ENCODE data around the gene MRS2. TPM values are rescaled to one million over a fixed set of nuclear protein-coding genes. Genes with fewer than 3 reads are reported as not detected.

The MRS2 gene
- total and polyA plus RNA-seq, 2 donors (not counting 3 experiments of a cell fraction or from before 2014, with no cell fraction given): 12.1 to 21.1 TPM

DNA sequence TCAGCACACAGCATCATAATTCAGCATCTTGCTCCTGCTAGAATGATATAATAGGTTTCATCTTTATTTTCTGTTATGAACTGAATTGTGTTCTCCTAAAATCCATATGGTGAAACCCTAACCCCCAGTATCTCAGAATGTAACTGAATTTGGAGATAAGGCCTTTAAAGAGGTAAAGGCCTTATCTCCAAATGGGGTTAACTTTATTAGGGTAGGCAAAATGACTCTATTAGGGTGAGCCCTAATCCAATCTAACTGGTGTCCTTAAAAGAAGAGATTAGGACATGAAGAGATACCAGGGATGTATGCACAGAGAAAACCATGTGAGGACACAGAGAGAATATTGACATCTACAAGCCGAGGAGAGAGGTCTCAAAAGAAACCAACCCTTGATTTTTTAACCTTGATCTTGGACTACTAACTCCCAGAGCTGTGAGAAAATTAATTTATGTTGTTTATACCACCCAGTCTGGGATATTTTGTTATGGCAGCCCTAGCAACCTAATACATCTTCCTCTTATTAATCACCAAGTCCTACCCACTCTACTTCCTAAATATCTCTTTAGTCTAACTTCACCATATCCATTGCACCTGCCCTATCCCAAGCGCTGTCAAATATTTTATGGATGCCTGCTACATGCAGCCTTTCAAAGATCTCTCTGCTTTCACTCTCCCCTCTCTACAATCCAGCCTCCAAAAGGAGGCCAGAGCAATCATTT is 8.5 kb upstream of the MRS2 start:
- ChIA-PET POLR2A (no interaction called here), CTCF (no interaction called here)
- no peak overlapping the region for H3K4me3 ChIP-seq (replicated peaks in 1 of 3; ENCODE audit: insufficient read depth in 1 of 3, low read depth in 1 of 3, low read length in 3 of 3)
- no peaks in the 10 kb centered on the region for H3K4me1 ChIP-seq (ENCODE audit: control insufficient read depth, extremely low read depth, insufficient read depth, low read length)
- no TSS peak for BruUV-seq (replicated peaks)
- H3K9me3 ChIP-seq (replicated peaks; ENCODE audit: control insufficient read depth, insufficient read depth, low read length): no peaks in the 10 kb centered on the region
- H4K20me1 ChIP-seq (replicated peaks; ENCODE audit: control insufficient read depth, extremely low read depth, insufficient read depth, low read length): no peaks in the 10 kb centered on the region
- no peaks in the 10 kb centered on the region for H3K36me3 ChIP-seq (ENCODE audit: control insufficient read depth in 2 of 2, extremely low read depth in 1 of 2, insufficient read depth in 2 of 2, low read length in 2 of 2)
- no peak overlapping the region for H2AFZ ChIP-seq (ENCODE audit: low read depth, low read length)
- DNase-seq (ENCODE audit: low read depth, low spot score) (no peak), FAIRE-seq (no peak)
- H3K4me2 ChIP-seq (ENCODE audit: insufficient read depth, low read length): no peak overlapping the region
- no peaks in the 10 kb centered on the region for H3K79me2 ChIP-seq (ENCODE audit: control insufficient read depth, insufficient read depth, low read length)
- intact Hi-C loops (cut with micrococcal nuclease): no loop called here
- no peak overlapping the region for H3K27ac ChIP-seq (ENCODE audit: insufficient read depth, low read depth, low read length)
- peaks cover under 1% of the 10 kb centered on the region in 2 experiments for H3K27me3 ChIP-seq (ENCODE audit: control insufficient read depth in 2 of 2, insufficient read depth in 2 of 2, low read length in 2 of 2)
- H3K9ac ChIP-seq (replicated peaks; ENCODE audit: extremely low read depth, insufficient read depth, low read length): no peak overlapping the region
- dilution Hi-C loops (cut with MboI; ENCODE audit: extremely low pct_ligation_motif_present, low sequenced_read_pairs): no loop called here
- TF ChIP-seq MYC (IDR thresholded peaks at IDR 0.05; ENCODE audit: low read depth, low read length) (no peak), FOS (IDR thresholded peaks at IDR 0.05; ENCODE audit: borderline replicate concordance, insufficient read depth, low read length) (no peak), JUN (IDR thresholded peaks at IDR 0.05; ENCODE audit: borderline replicate concordance, insufficient read depth, insufficient read length, low read depth) (no peak), POLR2A (IDR thresholded peaks at IDR 0.05; ENCODE audit: low read depth, low read length) (no peak), POLR2AphosphoS5 (IDR thresholded peaks at IDR 0.05; ENCODE audit: insufficient read depth, low read depth, low read length) (no peak), GATA2 (IDR thresholded peaks at IDR 0.05; ENCODE audit: insufficient read depth, insufficient read length, low read depth, low read length) (no peak)
- TF ChIP-seq, protein P1, sequence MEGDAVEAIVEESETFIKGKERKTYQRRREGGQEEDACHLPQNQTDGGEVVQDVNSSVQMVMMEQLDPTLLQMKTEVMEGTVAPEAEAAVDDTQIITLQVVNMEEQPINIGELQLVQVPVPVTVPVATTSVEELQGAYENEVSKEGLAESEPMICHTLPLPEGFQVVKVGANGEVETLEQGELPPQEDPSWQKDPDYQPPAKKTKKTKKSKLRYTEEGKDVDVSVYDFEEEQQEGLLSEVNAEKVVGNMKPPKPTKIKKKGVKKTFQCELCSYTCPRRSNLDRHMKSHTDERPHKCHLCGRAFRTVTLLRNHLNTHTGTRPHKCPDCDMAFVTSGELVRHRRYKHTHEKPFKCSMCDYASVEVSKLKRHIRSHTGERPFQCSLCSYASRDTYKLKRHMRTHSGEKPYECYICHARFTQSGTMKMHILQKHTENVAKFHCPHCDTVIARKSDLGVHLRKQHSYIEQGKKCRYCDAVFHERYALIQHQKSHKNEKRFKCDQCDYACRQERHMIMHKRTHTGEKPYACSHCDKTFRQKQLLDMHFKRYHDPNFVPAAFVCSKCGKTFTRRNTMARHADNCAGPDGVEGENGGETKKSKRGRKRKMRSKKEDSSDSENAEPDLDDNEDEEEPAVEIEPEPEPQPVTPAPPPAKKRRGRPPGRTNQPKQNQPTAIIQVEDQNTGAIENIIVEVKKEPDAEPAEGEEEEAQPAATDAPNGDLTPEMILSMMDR (IDR thresholded peaks at IDR 0.05; ENCODE audit: extremely low read depth in 1 of 2, insufficient read depth in 1 of 2, low read depth in 1 of 2, low read length in 2 of 2): no peak
- TF ChIP-seq, protein P2, sequence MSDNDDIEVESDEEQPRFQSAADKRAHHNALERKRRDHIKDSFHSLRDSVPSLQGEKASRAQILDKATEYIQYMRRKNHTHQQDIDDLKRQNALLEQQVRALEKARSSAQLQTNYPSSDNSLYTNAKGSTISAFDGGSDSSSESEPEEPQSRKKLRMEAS (IDR thresholded peaks at IDR 0.05; ENCODE audit: insufficient read depth, insufficient read length): no peak
- H3K9me1 ChIP-seq (replicated peaks; ENCODE audit: control insufficient read depth, extremely low read depth, insufficient read depth, low read length): no peaks in the 10 kb centered on the region
